SK-N-SH (cell line): ENCODE results near the gene DSCAM.

Experiments
- EZH2phosphoT487 ChIP-seq: fragments of 200-600 bp; sonication (generic); IDR thresholded peaks from 2 replicates; pipeline ENCODE4 v1.6.1; 2017; ENCODE audit warnings: low read depth, mixed run types, mild to moderate bottlenecking, antibody characterized with exemption, moderate library complexity, borderline replicate concordance
- RFX5 ChIP-seq: IDR thresholded peaks from 2 replicates; pipeline ENCODE4 v1.6.1; 2012; ENCODE audit warnings: mild to moderate bottlenecking, improper control_type of control experiment, low read length
- YY1 ChIP-seq: IDR thresholded peaks from 2 replicates; pipeline ENCODE4 v1.4.0; 2012; ENCODE audit warnings: low read depth, mild to moderate bottlenecking
- TF ChIP-seq, protein P1 (sequence below): fragments of 200-600 bp; sonication (generic); IDR thresholded peaks from 2 replicates; pipeline ENCODE4 v1.6.1; 2017; ENCODE audit warnings: antibody characterized with exemption, mild to moderate bottlenecking, moderate library complexity
- TF ChIP-seq, protein P2 (sequence below): IDR thresholded peaks from 2 replicates; pipeline ENCODE4 v1.6.1; 2012; ENCODE audit warnings: mild to moderate bottlenecking, low read depth, low read length, moderate library complexity
- TF ChIP-seq, protein P3 (sequence below): fragments of 150-350 bp; IDR thresholded peaks from 2 replicates; pipeline ENCODE4 v1.6.1; 2017; ENCODE audit warnings: antibody characterized with exemption, low read length, low read depth, borderline replicate concordance
- TF ChIP-seq, protein P4 (sequence below): IDR thresholded peaks from 2 replicates; pipeline ENCODE4; 2012

DNA sequence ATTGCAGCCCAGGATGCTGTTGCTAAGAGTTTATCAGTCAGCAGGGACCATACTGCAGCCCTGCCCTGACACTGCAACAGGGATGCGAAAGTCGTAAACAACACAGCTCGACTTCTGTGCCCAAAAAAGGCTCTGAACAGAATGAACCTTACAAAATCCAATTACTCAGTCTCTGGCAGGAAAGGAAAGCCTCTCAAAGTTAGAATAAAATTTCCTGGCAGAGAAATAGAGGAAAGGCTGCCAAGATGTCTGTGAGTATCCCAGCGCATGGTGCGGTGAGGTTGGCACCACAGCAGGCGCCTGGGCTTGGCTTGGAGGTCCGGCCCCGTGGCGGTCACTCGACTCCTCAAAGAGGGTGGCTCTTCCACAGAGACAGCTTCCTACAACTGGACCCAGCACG lies 794.0 kb downstream of the DSCAM start:
- TF ChIP-seq RFX5 (no peak), EZH2phosphoT487 (no peak), YY1 (no peak)
- TF ChIP-seq, protein P1, sequence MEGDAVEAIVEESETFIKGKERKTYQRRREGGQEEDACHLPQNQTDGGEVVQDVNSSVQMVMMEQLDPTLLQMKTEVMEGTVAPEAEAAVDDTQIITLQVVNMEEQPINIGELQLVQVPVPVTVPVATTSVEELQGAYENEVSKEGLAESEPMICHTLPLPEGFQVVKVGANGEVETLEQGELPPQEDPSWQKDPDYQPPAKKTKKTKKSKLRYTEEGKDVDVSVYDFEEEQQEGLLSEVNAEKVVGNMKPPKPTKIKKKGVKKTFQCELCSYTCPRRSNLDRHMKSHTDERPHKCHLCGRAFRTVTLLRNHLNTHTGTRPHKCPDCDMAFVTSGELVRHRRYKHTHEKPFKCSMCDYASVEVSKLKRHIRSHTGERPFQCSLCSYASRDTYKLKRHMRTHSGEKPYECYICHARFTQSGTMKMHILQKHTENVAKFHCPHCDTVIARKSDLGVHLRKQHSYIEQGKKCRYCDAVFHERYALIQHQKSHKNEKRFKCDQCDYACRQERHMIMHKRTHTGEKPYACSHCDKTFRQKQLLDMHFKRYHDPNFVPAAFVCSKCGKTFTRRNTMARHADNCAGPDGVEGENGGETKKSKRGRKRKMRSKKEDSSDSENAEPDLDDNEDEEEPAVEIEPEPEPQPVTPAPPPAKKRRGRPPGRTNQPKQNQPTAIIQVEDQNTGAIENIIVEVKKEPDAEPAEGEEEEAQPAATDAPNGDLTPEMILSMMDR: no peak
- TF ChIP-seq, protein P2, sequence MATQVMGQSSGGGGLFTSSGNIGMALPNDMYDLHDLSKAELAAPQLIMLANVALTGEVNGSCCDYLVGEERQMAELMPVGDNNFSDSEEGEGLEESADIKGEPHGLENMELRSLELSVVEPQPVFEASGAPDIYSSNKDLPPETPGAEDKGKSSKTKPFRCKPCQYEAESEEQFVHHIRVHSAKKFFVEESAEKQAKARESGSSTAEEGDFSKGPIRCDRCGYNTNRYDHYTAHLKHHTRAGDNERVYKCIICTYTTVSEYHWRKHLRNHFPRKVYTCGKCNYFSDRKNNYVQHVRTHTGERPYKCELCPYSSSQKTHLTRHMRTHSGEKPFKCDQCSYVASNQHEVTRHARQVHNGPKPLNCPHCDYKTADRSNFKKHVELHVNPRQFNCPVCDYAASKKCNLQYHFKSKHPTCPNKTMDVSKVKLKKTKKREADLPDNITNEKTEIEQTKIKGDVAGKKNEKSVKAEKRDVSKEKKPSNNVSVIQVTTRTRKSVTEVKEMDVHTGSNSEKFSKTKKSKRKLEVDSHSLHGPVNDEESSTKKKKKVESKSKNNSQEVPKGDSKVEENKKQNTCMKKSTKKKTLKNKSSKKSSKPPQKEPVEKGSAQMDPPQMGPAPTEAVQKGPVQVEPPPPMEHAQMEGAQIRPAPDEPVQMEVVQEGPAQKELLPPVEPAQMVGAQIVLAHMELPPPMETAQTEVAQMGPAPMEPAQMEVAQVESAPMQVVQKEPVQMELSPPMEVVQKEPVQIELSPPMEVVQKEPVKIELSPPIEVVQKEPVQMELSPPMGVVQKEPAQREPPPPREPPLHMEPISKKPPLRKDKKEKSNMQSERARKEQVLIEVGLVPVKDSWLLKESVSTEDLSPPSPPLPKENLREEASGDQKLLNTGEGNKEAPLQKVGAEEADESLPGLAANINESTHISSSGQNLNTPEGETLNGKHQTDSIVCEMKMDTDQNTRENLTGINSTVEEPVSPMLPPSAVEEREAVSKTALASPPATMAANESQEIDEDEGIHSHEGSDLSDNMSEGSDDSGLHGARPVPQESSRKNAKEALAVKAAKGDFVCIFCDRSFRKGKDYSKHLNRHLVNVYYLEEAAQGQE: no peak
- TF ChIP-seq, protein P3, sequence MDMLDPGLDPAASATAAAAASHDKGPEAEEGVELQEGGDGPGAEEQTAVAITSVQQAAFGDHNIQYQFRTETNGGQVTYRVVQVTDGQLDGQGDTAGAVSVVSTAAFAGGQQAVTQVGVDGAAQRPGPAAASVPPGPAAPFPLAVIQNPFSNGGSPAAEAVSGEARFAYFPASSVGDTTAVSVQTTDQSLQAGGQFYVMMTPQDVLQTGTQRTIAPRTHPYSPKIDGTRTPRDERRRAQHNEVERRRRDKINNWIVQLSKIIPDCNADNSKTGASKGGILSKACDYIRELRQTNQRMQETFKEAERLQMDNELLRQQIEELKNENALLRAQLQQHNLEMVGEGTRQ: no peak
- TF ChIP-seq, protein P4, sequence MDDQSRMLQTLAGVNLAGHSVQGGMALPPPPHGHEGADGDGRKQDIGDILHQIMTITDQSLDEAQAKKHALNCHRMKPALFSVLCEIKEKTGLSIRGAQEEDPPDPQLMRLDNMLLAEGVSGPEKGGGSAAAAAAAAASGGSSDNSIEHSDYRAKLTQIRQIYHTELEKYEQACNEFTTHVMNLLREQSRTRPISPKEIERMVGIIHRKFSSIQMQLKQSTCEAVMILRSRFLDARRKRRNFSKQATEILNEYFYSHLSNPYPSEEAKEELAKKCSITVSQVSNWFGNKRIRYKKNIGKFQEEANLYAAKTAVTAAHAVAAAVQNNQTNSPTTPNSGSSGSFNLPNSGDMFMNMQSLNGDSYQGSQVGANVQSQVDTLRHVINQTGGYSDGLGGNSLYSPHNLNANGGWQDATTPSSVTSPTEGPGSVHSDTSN: no peak
